HepG2 (cell line): ENCODE measurements around the gene LDLRAP1. TPM values are rescaled to one million over a fixed set of nuclear protein-coding genes. Genes with fewer than 3 reads are reported as not detected.

Experiments used
- ATAC-seq: fragments of 200-7000 bp; cut with Tn5 transposase; 3 replicates; pipeline ENCODE4 v1.9.1; 2020; ENCODE audit warnings: mild to moderate bottlenecking, moderate library complexity
- BruUV-seq: library from RNA; stranded (reverse); fragments of 400-500 nt; replicated peaks from 2 replicates; lab custom pipeline; 2021; lab: Mats Ljungman, UMichigan
- CTCF ChIA-PET: fragments of 300-600 bp; formaldehyde crosslinking; extraction: SDS; loops from one replicate; lab custom pipeline; 2021; ENCODE audit warnings: low total read pairs, inconsistent platforms, low intra/inter-chr PET ratio; lab: Yijun Ruan, JAX
- POLR2A ChIA-PET: fragments of 350-600 bp; sonication (Branson Sonifier 250); formaldehyde crosslinking; loops from one replicate; lab custom pipeline; 2020; ENCODE audit warnings: antibody characterized with exemption, inconsistent platforms; lab: Yijun Ruan, JAX
- DNase-seq: peaks from one replicate; pipeline ENCODE4 v3.0.0-alpha.2; 2015; ENCODE audit warnings: low spot score
- FAIRE-seq: peaks from 3 replicates; lab custom pipeline; 2011; peaks lifted over from hg19 to GRCh38; lab: Jason Lieb, UNC
- H2AFZ ChIP-seq: one replicate; pipeline ENCODE4 v1.6.1; 2011; ENCODE audit warnings: low read length, inconsistent platforms
- H3K27ac ChIP-seq: fragments of 300-600 bp; 3 replicates; pipeline ENCODE4 v1.8.0; 2011; ENCODE audit warnings: mixed run types, mild to moderate bottlenecking, mixed read lengths, low read length, inconsistent platforms; ENCODE audit not compliant: insufficient read depth; ENCODE audit errors: extremely low read length
- H3K27me3 ChIP-seq, 2 experiments: fragments of 200-600 bp in 1 of 2; 2 replicates in 1 of 2; 3 replicates in 1 of 2; pipeline versions ENCODE4 v1.6.0 to v1.8.0; 2011; ENCODE audit warnings: low read length in 2 of 2, mild to moderate bottlenecking in 2 of 2, moderate library complexity in 2 of 2, inconsistent platforms in 1 of 2; ENCODE audit not compliant: insufficient read depth in 2 of 2, control insufficient read depth in 1 of 2
- H3K36me3 ChIP-seq, 2 experiments: fragments of 200-600 bp in 1 of 2; replicated peaks in 1 of 2; 2 replicates in 1 of 2; 3 replicates in 1 of 2; pipeline versions ENCODE4 v1.5.1 to v1.8.0; 2011; ENCODE audit warnings: low read length in 2 of 2, inconsistent platforms in 1 of 2; ENCODE audit not compliant: insufficient read depth in 2 of 2, control insufficient read depth in 1 of 2
- H3K4me1 ChIP-seq: 2 replicates; pipeline ENCODE4 v1.5.1; 2012; ENCODE audit warnings: low read length, inconsistent platforms; ENCODE audit not compliant: insufficient read depth
- H3K4me2 ChIP-seq: 2 replicates; pipeline ENCODE4 v1.6.0; 2011; ENCODE audit warnings: low read depth, low read length, inconsistent platforms
- H3K4me3 ChIP-seq, 3 experiments: fragments of 200-600 bp in 1 of 3; sonication (generic), shearing (Covaris generic) in 1 of 3; replicated peaks in 1 of 3; 2 replicates each; pipeline ENCODE4 v1.5.1; 2011 to 2016; ENCODE audit warnings: low read length in 3 of 3, inconsistent platforms in 2 of 3, low read depth in 2 of 3, mild to moderate bottlenecking in 2 of 3, control low read depth in 1 of 3, mixed read lengths in 1 of 3; ENCODE audit not compliant: insufficient read depth in 1 of 3
- H3K79me2 ChIP-seq: one replicate; pipeline ENCODE4 v1.6.1; 2011; ENCODE audit warnings: low read length, inconsistent platforms; ENCODE audit not compliant: insufficient read depth
- H3K9ac ChIP-seq: 2 replicates; pipeline ENCODE4 v1.6.0; 2011; ENCODE audit warnings: mild to moderate bottlenecking, low read depth, low read length, inconsistent platforms; ENCODE audit not compliant: insufficient read depth
- H3K9me3 ChIP-seq: 2 replicates; pipeline ENCODE4 v1.5.1; 2012; ENCODE audit warnings: mild to moderate bottlenecking, low read length
- H4K20me1 ChIP-seq: 2 replicates; pipeline ENCODE4 v1.6.0; 2011; ENCODE audit warnings: inconsistent platforms, mild to moderate bottlenecking, low read length, moderate library complexity; ENCODE audit not compliant: insufficient read depth
- BCL6 ChIP-seq: IDR thresholded peaks from 2 replicates; pipeline ENCODE4 v1.6.1; 2016; ENCODE audit warnings: missing genetic modification reagents, missing compliant biosample characterization
- CHD4 ChIP-seq: fragments of 200-600 bp; sonication (generic); IDR thresholded peaks from 2 replicates; pipeline ENCODE4 v1.7.0; 2017; ENCODE audit warnings: mild to moderate bottlenecking, low read length, borderline replicate concordance
- ELF1 ChIP-seq: sonication (generic); formaldehyde crosslinking; IDR thresholded peaks from 2 replicates; pipeline ENCODE4 v1.4.0; 2020; ENCODE audit warnings: missing genetic modification reagents
- ETV5 ChIP-seq: IDR thresholded peaks from 2 replicates; pipeline ENCODE4 v1.6.1; 2018; ENCODE audit warnings: missing biosample characterization, missing genetic modification reagents, inconsistent platforms, borderline replicate concordance
- GABPA ChIP-seq, 2 experiments: IDR thresholded peaks; 2 replicates each; pipeline ENCODE4 v1.6.1; 2011 to 2016; ENCODE audit warnings: low read depth in 2 of 2, low read length in 1 of 2, missing biosample characterization in 1 of 2, missing genetic modification characterization in 1 of 2
- GPN1 ChIP-seq: sonication (generic); formaldehyde crosslinking; IDR thresholded peaks from 2 replicates; pipeline ENCODE4 v1.5.1; 2020; ENCODE audit warnings: missing genetic modification reagents, borderline replicate concordance
- KDM1A ChIP-seq: IDR thresholded peaks from 2 replicates; pipeline ENCODE4 v1.6.1; 2016; ENCODE audit warnings: missing compliant biosample characterization
- NR2F6 ChIP-seq, 2 experiments: IDR thresholded peaks; 2 replicates each; pipeline ENCODE4 v1.6.1; 2016; ENCODE audit warnings: antibody characterized with exemption in 1 of 2, mild to moderate bottlenecking in 1 of 2
- PAXIP1 ChIP-seq: sonication (generic); formaldehyde crosslinking; conservative IDR thresholded peaks from 2 replicates; pipeline ENCODE4 v1.4.0; 2020; ENCODE audit warnings: mild to moderate bottlenecking, missing genetic modification reagents, moderate library complexity
- PTBP1 ChIP-seq: fragments of 200-400 bp; formaldehyde crosslinking; IDR thresholded peaks from 2 replicates; pipeline ENCODE4 v1.6.1; 2018; ENCODE audit warnings: low read length, low read depth; ENCODE audit not compliant: poor library complexity, severe bottlenecking
- ZFX ChIP-seq: sonication (generic); formaldehyde crosslinking; IDR thresholded peaks from 2 replicates; pipeline ENCODE4 v1.4.0; 2020; ENCODE audit warnings: mild to moderate bottlenecking, low read depth, missing genetic modification reagents, moderate library complexity
- ZHX1 ChIP-seq: sonication (generic); formaldehyde crosslinking; IDR thresholded peaks from 2 replicates; pipeline ENCODE4 v1.8.1; 2022; ENCODE audit warnings: low read depth, mild to moderate bottlenecking, missing genetic modification reagents
- ZNF629 ChIP-seq: sonication (generic); formaldehyde crosslinking; conservative IDR thresholded peaks from 2 replicates; pipeline ENCODE4 v1.5.0; 2020; ENCODE audit warnings: missing genetic modification reagents
- WGBS: methylation state at CpG from one replicate; pipeline ENCODE4 v1.1.6; 2017; ENCODE audit warnings: low lambda C conversion rate; 5-methylcytosine and 5-hydroxymethylcytosine counted together
- in situ Hi-C: cut with HindIII; loops from 2 replicates; pipeline ENCODE4 v1.10.0; 2017; ENCODE audit warnings: low pct_unique_long_range_greater_than_20kb; ENCODE audit not compliant: extremely low pct_ligation_motif_present
- intact Hi-C: fragments of 100-400 bp; cut with micrococcal nuclease; formaldehyde crosslinking; loops from one replicate; pipeline ENCODE4 v1.10.0; 2022; ENCODE audit not compliant: unreplicated experiment
- polyA plus RNA-seq, 8 experiments: library from polyadenylated mRNA; depleted of rRNA in 3 of 8; stranded (reverse) in 7 of 8; unstranded in 1 of 8; fragments of >200 nt; fragmentation: Illumina TruSeq in 4 of 8; extraction: Trizol in 4 of 8; gene quantifications; 2 replicates each; pipeline versions ENCODE4 v1.2.1 to v1.2.3, GENCODE V29; 2011 to 2016; ENCODE audit warnings: low read depth in 4 of 8, missing spikeins in 1 of 8, mixed read lengths in 1 of 8; ENCODE audit not compliant: insufficient read depth in 1 of 8
- total RNA-seq, 5 experiments: library from RNA; depleted of rRNA; stranded (reverse); fragments of >200 nt; fragmentation: Illumina TruSeq; extraction: Trizol; gene quantifications; 2 replicates each; pipeline ENCODE4 v1.2.3, GENCODE V29; 2016; ENCODE audit warnings: low read depth in 1 of 5

The LDLRAP1 gene
- total and polyA plus RNA-seq, 2 of the 13 experiments (the other 11 are each of a cell fraction or from before 2014, with no cell fraction given), result 7.2 to 12.1 TPM

GRCh38 chr1:25562101-25562927 is 18.9 kb downstream of the LDLRAP1 start:
- no peak for FAIRE-seq
- no peak overlapping the region for H3K4me3 ChIP-seq
- 74% methylated on average over 8 of the region's 8 CpGs for WGBS
- intact Hi-C loops (no loop called here), in situ Hi-C loops (no loop called here)
- no peaks in the 10 kb centered on the region for H4K20me1 ChIP-seq
- no peak overlapping the region for H2AFZ ChIP-seq
- no TSS peak for BruUV-seq
- H3K4me2 ChIP-seq, result no peak overlapping the region
- CTCF ChIA-PET, result no interaction called here
- DNase-seq, result peak; percentile 31
- POLR2A ChIA-PET, result no interaction called here
- ATAC-seq, result peak; percentile 28; the same call in 2 of the 3 replicates
- no peaks in the 10 kb centered on the region for H3K79me2 ChIP-seq
- no peaks in the 10 kb centered on the region for H3K9me3 ChIP-seq
- no peak overlapping the region for H3K27ac ChIP-seq
- H3K9ac ChIP-seq, result no peak overlapping the region
- H3K27me3 ChIP-seq, result no peaks in the 10 kb centered on the region
- peaks cover 4 to 6% of the 10 kb centered on the region in 2 experiments; a peak in 3 of 5 replicates for H3K36me3 ChIP-seq
- peaks cover 13% of the 10 kb centered on the region for H3K4me1 ChIP-seq
- no peak for TF ChIP-seq PTBP1
- TF ChIP-seq ETV5 (CRISPR knock-in tag), result peak; percentile 52; the same call in 1 of the 2 replicates
- TF ChIP-seq ZFX (CRISPR knock-in tag), result peak; percentile 27; the same call in 1 of the 2 replicates
- TF ChIP-seq GPN1 (CRISPR knock-in tag), result no peak
- no peak for TF ChIP-seq ZHX1 (CRISPR knock-in tag)
- peak; percentile 93 for TF ChIP-seq ZNF629 (CRISPR knock-in tag)
- peak; percentile 59; the same call in 1 of the 2 replicates for TF ChIP-seq ELF1 (CRISPR knock-in tag)
- peak; percentile 37; the same call in 1 of the 2 replicates for TF ChIP-seq CHD4
- 0 out of 2 replicates have a peak, but pooled peaks have one; percentile 13 for TF ChIP-seq PAXIP1 (CRISPR knock-in tag)
- TF ChIP-seq BCL6 (CRISPR knock-in tag), result no peak
- no peak for TF ChIP-seq GABPA (IDR thresholded peaks at IDR 0.05; ENCODE audit: low read depth, low read length)
- TF ChIP-seq GABPA (CRISPR knock-in tag; IDR thresholded peaks at IDR 0.05; ENCODE audit: low read depth), result peak; percentile 51
- TF ChIP-seq NR2F6 (IDR thresholded peaks at IDR 0.05), result no peak
- peak; percentile 22; the same call in 1 of the 2 replicates for TF ChIP-seq NR2F6 (CRISPR knock-in tag; IDR thresholded peaks at IDR 0.05)
- 0 out of 2 replicates have a peak, but pooled peaks have one; percentile 51 for TF ChIP-seq KDM1A (CRISPR knock-in tag)
